Osteoblast (primary cell): Measurements from ENCODE around the gene PDP2. TPM values are rescaled to one million over a fixed set of nuclear protein-coding genes. Genes with fewer than 3 reads are reported as not detected.

Source experiments
- DNase-seq: peaks from one replicate; pipeline ENCODE4 v3.0.0; 2011; ENCODE audit warnings: low spot score, mixed read lengths; ENCODE audit not compliant: insufficient read length; ENCODE audit errors: missing footprints
- H2AFZ ChIP-seq: 2 replicates; pipeline ENCODE4 v1.6.0; 2011; ENCODE audit warnings: mild to moderate bottlenecking, low read length
- H3K27ac ChIP-seq: 2 replicates; pipeline ENCODE4 v1.5.1; 2011; ENCODE audit warnings: mild to moderate bottlenecking, low read depth, low read length, moderate library complexity
- H3K27me3 ChIP-seq: 2 replicates; pipeline ENCODE4 v1.6.0; 2012; ENCODE audit warnings: mild to moderate bottlenecking, control low read depth, inconsistent platforms, low read length, moderate library complexity; ENCODE audit not compliant: insufficient read depth
- H3K36me3 ChIP-seq: 2 replicates; pipeline ENCODE4 v1.5.1; 2011; ENCODE audit warnings: mild to moderate bottlenecking, low read length, control low read depth, moderate library complexity; ENCODE audit not compliant: insufficient read depth
- H3K4me1 ChIP-seq: 2 replicates; pipeline ENCODE4 v1.5.1; 2011; ENCODE audit warnings: mild to moderate bottlenecking, low read length, control low read depth, moderate library complexity; ENCODE audit not compliant: insufficient read depth
- H3K4me2 ChIP-seq: 2 replicates; pipeline ENCODE4 v1.6.0; 2011; ENCODE audit warnings: mild to moderate bottlenecking, low read length; ENCODE audit not compliant: insufficient read depth
- H3K4me3 ChIP-seq: fragments of 200-600 bp; sonication (generic); 3 replicates; pipeline ENCODE4 v1.5.1; 2012; ENCODE audit warnings: mild to moderate bottlenecking, low read length, inconsistent platforms; ENCODE audit not compliant: insufficient read depth
- H3K79me2 ChIP-seq: 2 replicates; pipeline ENCODE4 v1.6.0; 2012; ENCODE audit warnings: mild to moderate bottlenecking, low read length, control low read depth, inconsistent platforms; ENCODE audit not compliant: insufficient read depth
- H3K9me3 ChIP-seq: 2 replicates; pipeline ENCODE4 v1.5.1; 2011; ENCODE audit warnings: low read depth, low read length, control low read depth
- H4K20me1 ChIP-seq: 2 replicates; pipeline ENCODE4 v1.6.0; 2012; ENCODE audit warnings: mild to moderate bottlenecking, low read length, control low read depth; ENCODE audit not compliant: insufficient read depth
- CTCF ChIP-seq: IDR thresholded peaks from 2 replicates; pipeline ENCODE4 v1.5.1; 2011; ENCODE audit warnings: mild to moderate bottlenecking, low read depth, low read length, moderate library complexity; ENCODE audit errors: extremely low read depth
- total RNA-seq: library from RNA; depleted of rRNA; stranded (reverse); fragments of >200 nt; gene quantifications from 2 replicates; pipeline ENCODE4 v1.2.3, GENCODE V29; 2012

Gene PDP2
- total RNA-seq, 1 donor, result 13.8 TPM

DNA sequence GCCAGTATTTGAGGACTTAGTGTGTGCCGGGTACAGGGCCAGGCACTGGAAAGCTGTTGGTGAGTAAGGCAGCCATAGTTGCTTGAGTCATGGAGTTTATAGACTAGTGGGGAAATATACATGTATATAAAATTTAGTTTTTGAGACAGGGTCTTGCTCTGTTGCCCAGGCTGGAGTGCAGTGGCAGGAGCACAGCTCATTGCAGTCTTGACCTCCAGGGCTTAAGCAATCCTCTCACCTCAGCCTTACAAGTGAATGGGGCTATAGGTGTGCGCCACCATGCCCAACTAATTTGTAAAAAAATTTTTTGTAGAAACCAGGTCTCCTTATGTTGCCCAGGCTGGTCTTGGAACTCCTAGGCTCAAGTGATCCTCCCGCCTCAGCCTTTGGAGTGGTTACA, 2.4 kb downstream of the PDP2 start:
- peaks cover 20% of the 10 kb centered on the region for H3K36me3 ChIP-seq
- TF ChIP-seq CTCF, result no peak
- peaks cover 14% of the 10 kb centered on the region for H4K20me1 ChIP-seq
- H3K79me2 ChIP-seq, result peaks cover 30% of the 10 kb centered on the region
- H3K4me2 ChIP-seq, result no peak overlapping the region
- no peak overlapping the region for H2AFZ ChIP-seq
- no peaks in the 10 kb centered on the region for H3K27me3 ChIP-seq
- H3K9me3 ChIP-seq, result no peaks in the 10 kb centered on the region
- H3K4me1 ChIP-seq, result peaks cover 27% of the 10 kb centered on the region
- no peak overlapping the region for H3K4me3 ChIP-seq
- H3K27ac ChIP-seq, result no peak overlapping the region
- DNase-seq, result no peak

DNA sequence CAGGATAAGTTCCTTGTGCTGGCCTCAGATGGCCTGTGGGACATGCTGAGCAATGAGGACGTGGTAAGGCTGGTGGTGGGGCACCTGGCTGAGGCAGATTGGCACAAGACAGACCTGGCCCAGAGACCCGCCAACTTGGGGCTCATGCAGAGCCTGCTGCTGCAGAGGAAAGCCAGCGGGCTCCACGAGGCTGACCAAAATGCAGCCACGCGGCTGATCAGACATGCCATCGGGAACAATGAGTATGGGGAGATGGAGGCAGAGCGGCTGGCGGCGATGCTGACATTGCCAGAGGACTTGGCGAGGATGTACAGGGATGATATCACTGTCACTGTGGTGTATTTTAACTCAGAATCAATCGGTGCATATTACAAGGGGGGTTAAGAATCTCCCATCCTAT, 5.2 kb downstream of the PDP2 start:
- H4K20me1 ChIP-seq, result peaks cover 14% of the 10 kb centered on the region
- TF ChIP-seq CTCF, result no peak
- no peak overlapping the region for H3K27ac ChIP-seq
- DNase-seq, result no peak
- H3K4me1 ChIP-seq, result peaks cover 10% of the 10 kb centered on the region
- H3K36me3 ChIP-seq, result peaks cover 20% of the 10 kb centered on the region
- peaks cover 29% of the 10 kb centered on the region for H3K79me2 ChIP-seq
- H3K4me2 ChIP-seq, result no peak overlapping the region
- no peak overlapping the region for H2AFZ ChIP-seq
- H3K4me3 ChIP-seq, result no peak overlapping the region
- H3K27me3 ChIP-seq, result no peaks in the 10 kb centered on the region
- H3K9me3 ChIP-seq, result no peaks in the 10 kb centered on the region

GRCh38 chr16:66886321-66886720, 6.0 kb downstream of the PDP2 start:
- TF ChIP-seq CTCF, result no peak
- Histone ChIP-seq H3K4me2 (peak overlapping the region; percentile 20), H3K27ac (no peak overlapping the region), H3K4me1 (peaks cover 10% of the 10 kb centered on the region), H3K27me3 (no peaks in the 10 kb centered on the region), H3K36me3 (peaks cover 23% of the 10 kb centered on the region), H3K4me3 (no peak overlapping the region), H4K20me1 (peaks cover 14% of the 10 kb centered on the region), H3K9me3 (no peaks in the 10 kb centered on the region), H3K79me2 (peaks cover 22% of the 10 kb centered on the region), H2AFZ (no peak overlapping the region)
- no peak for DNase-seq

DNA sequence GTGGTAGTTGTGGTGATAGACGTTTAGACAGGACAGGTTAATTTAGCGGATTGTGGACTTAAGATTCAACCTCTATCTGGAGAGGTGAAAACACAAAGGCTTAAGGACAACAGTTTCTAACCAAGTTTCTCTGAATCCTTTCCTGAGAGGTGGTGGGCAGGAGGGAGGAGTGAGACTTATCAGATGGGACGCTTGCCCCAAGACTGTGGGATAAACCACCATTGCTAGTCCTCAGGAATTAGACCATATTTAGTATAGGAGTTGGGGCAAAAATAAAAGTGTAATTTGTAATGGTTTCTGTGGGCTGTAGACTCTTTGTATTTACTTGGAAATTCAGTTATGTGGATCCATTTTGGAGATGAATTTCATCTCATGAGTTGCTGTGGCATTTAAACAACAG, 6.6 kb downstream of the PDP2 start:
- DNase-seq, result no peak
- H3K4me3 ChIP-seq, result no peak overlapping the region
- no peaks in the 10 kb centered on the region for H3K9me3 ChIP-seq
- no peaks in the 10 kb centered on the region for H3K27me3 ChIP-seq
- H3K4me2 ChIP-seq, result peak overlapping the region; percentile 20
- peaks cover 17% of the 10 kb centered on the region for H3K79me2 ChIP-seq
- H3K36me3 ChIP-seq, result peaks cover 24% of the 10 kb centered on the region
- peaks cover 7% of the 10 kb centered on the region for H3K4me1 ChIP-seq
- no peak for TF ChIP-seq CTCF
- H2AFZ ChIP-seq, result no peak overlapping the region
- H4K20me1 ChIP-seq, result peaks cover 12% of the 10 kb centered on the region
- no peak overlapping the region for H3K27ac ChIP-seq
